GM12878 (cell line): ENCODE data around the gene RXFP1. TPM values are rescaled to one million over a fixed set of nuclear protein-coding genes. Genes with fewer than 3 reads are reported as not detected.

Source experiments
- ATAC-seq: fragments of 200-7000 bp; cut with Tn5 transposase; 3 replicates; pipeline ENCODE4 v1.9.1; 2020; ENCODE audit warnings: mild to moderate bottlenecking, moderate library complexity
- BruUV-seq: library from RNA; stranded (reverse); fragments of 400-500 nt; replicated peaks from 2 replicates; lab custom pipeline; 2021; lab: Mats Ljungman, UMichigan
- CTCF ChIA-PET: fragments of 300-600 bp; sonication (Branson Sonifier 250); formaldehyde crosslinking; extraction: SDS; loops from one replicate; lab custom pipeline; 2021; ENCODE audit warnings: inconsistent platforms; lab: Yijun Ruan, JAX
- POLR2A ChIA-PET: fragments of 350-600 bp; formaldehyde crosslinking; extraction: SDS; loops from one replicate; lab custom pipeline; 2021; ENCODE audit warnings: inconsistent platforms; lab: Charles Lee
- RAD21 ChIA-PET: fragments of 300-600 bp; sonication (Branson Sonifier 250); formaldehyde crosslinking; loops from one replicate; lab custom pipeline; 2023; ENCODE audit warnings: antibody characterized with exemption; ENCODE audit not compliant: unreplicated experiment; lab: Charles Lee
- SMC1A ChIA-PET: fragments of 300-600 bp; sonication (Branson Sonifier 250); formaldehyde crosslinking; loops from one replicate; lab custom pipeline; 2023; ENCODE audit not compliant: unreplicated experiment, uncharacterized antibody; lab: Charles Lee
- DNase-seq: peaks from one replicate; pipeline ENCODE4 v3.0.0-alpha.2; 2011; ENCODE audit warnings: low read depth, low spot score
- FAIRE-seq: peaks from 3 replicates; lab custom pipeline; 2011; peaks lifted over from hg19 to GRCh38; lab: Jason Lieb, UNC
- H2AFZ ChIP-seq: 2 replicates; pipeline ENCODE4 v1.6.0; 2011; ENCODE audit warnings: low read depth, low read length, control low read depth; ENCODE audit not compliant: control insufficient read depth
- H3K27ac ChIP-seq: 2 replicates; pipeline ENCODE4 v1.5.1; 2011; ENCODE audit warnings: control low read depth; ENCODE audit not compliant: control insufficient read depth, insufficient read depth
- H3K27me3 ChIP-seq, 2 experiments: replicated peaks in 1 of 2; 2 replicates each; pipeline versions ENCODE4 v1.6.0 to v1.6.1; 2011; ENCODE audit warnings: low read length in 1 of 2; ENCODE audit not compliant: control insufficient read depth in 2 of 2, insufficient read depth in 2 of 2
- H3K36me3 ChIP-seq, 2 experiments: 2 replicates each; pipeline ENCODE4 v1.5.1; 2011; ENCODE audit warnings: low read length in 1 of 2; ENCODE audit not compliant: control insufficient read depth in 2 of 2, insufficient read depth in 2 of 2
- H3K4me1 ChIP-seq: 2 replicates; pipeline ENCODE4 v1.6.1; 2011; ENCODE audit warnings: mild to moderate bottlenecking, low read length, moderate library complexity, mixed read lengths; ENCODE audit not compliant: control insufficient read depth, insufficient read depth
- H3K4me2 ChIP-seq: 2 replicates; pipeline ENCODE4 v1.6.0; 2011; ENCODE audit warnings: control low read depth; ENCODE audit not compliant: control insufficient read depth, insufficient read depth
- H3K4me3 ChIP-seq: fragments of 200-600 bp; sonication (generic); 2 replicates; pipeline ENCODE4 v1.5.1; 2016
- H3K79me2 ChIP-seq: 2 replicates; pipeline ENCODE4 v1.6.0; 2011; ENCODE audit warnings: low read length; ENCODE audit not compliant: control insufficient read depth, insufficient read depth
- H3K9ac ChIP-seq: 2 replicates; pipeline ENCODE4 v1.8.0; 2011; ENCODE audit warnings: low read length, control low read depth, mixed read lengths; ENCODE audit not compliant: control insufficient read depth, insufficient read depth
- H3K9me3 ChIP-seq: replicated peaks from 3 replicates; pipeline ENCODE4 v1.5.1; 2011; ENCODE audit warnings: mild to moderate bottlenecking, low read length; ENCODE audit not compliant: control insufficient read depth, insufficient read depth
- H4K20me1 ChIP-seq: 2 replicates; pipeline ENCODE4 v1.6.0; 2011; ENCODE audit not compliant: control insufficient read depth, insufficient read depth
- ASH2L ChIP-seq: fragments of 300-600, 200-600 bp; sonication (generic); IDR thresholded peaks from 2 replicates; pipeline ENCODE4 v1.6.1; 2017; ENCODE audit warnings: low read depth, mild to moderate bottlenecking, borderline replicate concordance
- CBFB ChIP-seq: IDR thresholded peaks from 2 replicates; pipeline ENCODE4 v1.6.1; 2016; ENCODE audit warnings: antibody characterized with exemption, low read depth
- EP300 ChIP-seq, 2 experiments: fragments of 150-350 bp in 1 of 2; IDR thresholded peaks; 2 replicates each; pipeline ENCODE4 v1.6.1; 2011 to 2012; ENCODE audit warnings: low read depth in 2 of 2, low read length in 2 of 2, borderline replicate concordance in 1 of 2, improper control_type of control experiment in 1 of 2, inconsistent platforms in 1 of 2; ENCODE audit not compliant: control insufficient read depth in 1 of 2
- HDAC2 ChIP-seq: fragments of 200-600 bp; sonication (generic); IDR thresholded peaks from 2 replicates; pipeline ENCODE4 v1.6.1; 2017
- MTA2 ChIP-seq: fragments of 450-650 bp; IDR thresholded peaks from 2 replicates; pipeline ENCODE4 v1.6.1; 2016; ENCODE audit warnings: low read depth, mild to moderate bottlenecking, moderate library complexity
- MYB ChIP-seq: fragments of 150-350 bp; IDR thresholded peaks from 2 replicates; pipeline ENCODE4 v1.6.1; 2014; ENCODE audit warnings: mild to moderate bottlenecking, low read depth, low read length, borderline replicate concordance
- NFIC ChIP-seq: IDR thresholded peaks from 2 replicates; pipeline ENCODE4 v1.6.1; 2012; ENCODE audit warnings: low read depth, mild to moderate bottlenecking, inconsistent platforms, low read length, moderate library complexity
- NFYA ChIP-seq: IDR thresholded peaks from 2 replicates; pipeline ENCODE4 v1.6.1; 2011; ENCODE audit warnings: low read depth, mild to moderate bottlenecking, low read length, improper control_type of control experiment, borderline replicate concordance
- SMC3 ChIP-seq: IDR thresholded peaks from 2 replicates; pipeline ENCODE4 v1.6.1; 2011; ENCODE audit warnings: low read length, improper control_type of control experiment, borderline replicate concordance
- ZNF207 ChIP-seq: fragments of 450-650 bp; IDR thresholded peaks from 2 replicates; pipeline ENCODE4 v1.6.1; 2014; ENCODE audit warnings: antibody characterized with exemption, mild to moderate bottlenecking, borderline replicate concordance
- ZNF217 ChIP-seq: fragments of 450-650 bp; IDR thresholded peaks from 2 replicates; pipeline ENCODE4 v1.6.1; 2017; ENCODE audit warnings: antibody characterized with exemption, mild to moderate bottlenecking
- ZNF24 ChIP-seq: fragments of 450-650 bp; IDR thresholded peaks from 2 replicates; pipeline ENCODE4 v1.6.1; 2017; ENCODE audit warnings: antibody characterized with exemption, mild to moderate bottlenecking
- ZZZ3 ChIP-seq: IDR thresholded peaks from 2 replicates; pipeline ENCODE4 v1.6.1; 2011; ENCODE audit warnings: low read depth; ENCODE audit not compliant: control insufficient read depth, insufficient read length
- WGBS: methylation state at CpG from one replicate; pipeline ENCODE4 v1.1.6; 2016; ENCODE audit warnings: low lambda C conversion rate; ENCODE audit not compliant: insufficient replicate concordance, insufficient coverage; ENCODE audit errors: missing lambda C conversion rate; 5-methylcytosine and 5-hydroxymethylcytosine counted together
- in situ Hi-C: fragments of 300-500 bp; cut with MboI; formaldehyde crosslinking; loops from 9 replicates; pipeline ENCODE4 v1.14.3; 2018; ENCODE audit warnings: mixed read lengths
- intact Hi-C: fragments of 100-400 bp; cut with micrococcal nuclease; formaldehyde crosslinking; loops from one replicate; pipeline ENCODE4 v1.14.2; 2022; ENCODE audit not compliant: unreplicated experiment
- polyA plus RNA-seq, 11 experiments: library from polyadenylated mRNA; depleted of rRNA in 4 of 11; unstranded in 6 of 11; stranded (reverse) in 5 of 11; fragments of >200 nt; fragmentation: Nextera tagmentation in 4 of 11; fragmentation: Illumina TruSeq in 1 of 11; extraction: Ambion mirVana in 4 of 11; extraction: Trizol in 1 of 11; gene quantifications; 1 replicate in 1 of 11; 2 replicates in 10 of 11; pipeline versions ENCODE4 v1.2.1 to v1.2.3, GENCODE V29; 2011 to 2016; ENCODE audit warnings: inconsistent platforms in 2 of 11, missing spikeins in 2 of 11, low read depth in 1 of 11
- total RNA-seq, 4 experiments: library from RNA; depleted of rRNA in 3 of 4; stranded (reverse); fragments of >200 nt in 3 of 4; fragmentation: Illumina TruSeq in 1 of 4; extraction: Trizol in 1 of 4; gene quantifications; 2 replicates each; pipeline versions ENCODE4 v1.2.1 to v1.2.3, GENCODE V29; 2013 to 2021
- TF ChIP-seq, protein P1 (sequence below): fragments of 150-350 bp; IDR thresholded peaks from 2 replicates; pipeline ENCODE4 v1.6.1; 2014; ENCODE audit warnings: mild to moderate bottlenecking, low read depth, low read length
- TF ChIP-seq, protein P2 (sequence below): fragments of 450-650 bp; formaldehyde crosslinking; IDR thresholded peaks from 2 replicates; pipeline ENCODE4 v1.5.0; 2022; ENCODE audit warnings: mild to moderate bottlenecking, missing genetic modification characterization
- TF ChIP-seq, protein P3 (sequence below): fragments of 450-650 bp; IDR thresholded peaks from 2 replicates; pipeline ENCODE4 v1.6.1; 2016; ENCODE audit warnings: mild to moderate bottlenecking

Gene RXFP1
- total and polyA plus RNA-seq, 10 of the 15 experiments (the other 5 are each of a cell fraction or from before 2014, with no cell fraction given), result 0.12 TPM; not detected in 9

DNA sequence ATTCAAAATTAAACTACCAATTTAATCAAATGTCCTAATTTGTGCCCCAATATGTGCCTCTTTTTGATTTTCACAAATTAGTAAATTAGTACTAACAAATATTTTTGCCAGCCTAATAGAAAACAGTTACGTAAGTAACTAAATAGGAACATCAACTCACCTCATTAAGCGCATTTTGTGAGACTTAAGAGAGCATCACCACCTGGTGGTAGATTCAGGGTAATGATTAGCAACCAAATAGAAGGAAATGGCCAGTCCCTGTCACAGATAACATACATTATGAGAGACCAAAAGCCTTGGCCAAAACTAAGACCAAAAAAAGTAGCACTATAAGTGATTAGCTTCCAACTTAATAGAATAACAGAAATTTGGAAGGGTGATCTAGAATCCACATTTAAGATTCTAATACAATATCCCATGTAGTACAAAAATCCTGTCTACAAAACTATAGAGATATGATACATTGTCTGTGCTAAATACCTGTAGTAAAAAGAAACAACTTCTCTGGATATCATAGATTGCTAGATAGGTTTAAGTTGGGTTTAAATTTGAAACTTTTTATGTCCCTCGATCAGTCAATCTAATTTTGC lies 103.3 kb downstream of the RXFP1 start (continued):
- TF ChIP-seq, protein P1, sequence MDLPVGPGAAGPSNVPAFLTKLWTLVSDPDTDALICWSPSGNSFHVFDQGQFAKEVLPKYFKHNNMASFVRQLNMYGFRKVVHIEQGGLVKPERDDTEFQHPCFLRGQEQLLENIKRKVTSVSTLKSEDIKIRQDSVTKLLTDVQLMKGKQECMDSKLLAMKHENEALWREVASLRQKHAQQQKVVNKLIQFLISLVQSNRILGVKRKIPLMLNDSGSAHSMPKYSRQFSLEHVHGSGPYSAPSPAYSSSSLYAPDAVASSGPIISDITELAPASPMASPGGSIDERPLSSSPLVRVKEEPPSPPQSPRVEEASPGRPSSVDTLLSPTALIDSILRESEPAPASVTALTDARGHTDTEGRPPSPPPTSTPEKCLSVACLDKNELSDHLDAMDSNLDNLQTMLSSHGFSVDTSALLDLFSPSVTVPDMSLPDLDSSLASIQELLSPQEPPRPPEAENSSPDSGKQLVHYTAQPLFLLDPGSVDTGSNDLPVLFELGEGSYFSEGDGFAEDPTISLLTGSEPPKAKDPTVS, result no peak
- TF ChIP-seq, protein P2, sequence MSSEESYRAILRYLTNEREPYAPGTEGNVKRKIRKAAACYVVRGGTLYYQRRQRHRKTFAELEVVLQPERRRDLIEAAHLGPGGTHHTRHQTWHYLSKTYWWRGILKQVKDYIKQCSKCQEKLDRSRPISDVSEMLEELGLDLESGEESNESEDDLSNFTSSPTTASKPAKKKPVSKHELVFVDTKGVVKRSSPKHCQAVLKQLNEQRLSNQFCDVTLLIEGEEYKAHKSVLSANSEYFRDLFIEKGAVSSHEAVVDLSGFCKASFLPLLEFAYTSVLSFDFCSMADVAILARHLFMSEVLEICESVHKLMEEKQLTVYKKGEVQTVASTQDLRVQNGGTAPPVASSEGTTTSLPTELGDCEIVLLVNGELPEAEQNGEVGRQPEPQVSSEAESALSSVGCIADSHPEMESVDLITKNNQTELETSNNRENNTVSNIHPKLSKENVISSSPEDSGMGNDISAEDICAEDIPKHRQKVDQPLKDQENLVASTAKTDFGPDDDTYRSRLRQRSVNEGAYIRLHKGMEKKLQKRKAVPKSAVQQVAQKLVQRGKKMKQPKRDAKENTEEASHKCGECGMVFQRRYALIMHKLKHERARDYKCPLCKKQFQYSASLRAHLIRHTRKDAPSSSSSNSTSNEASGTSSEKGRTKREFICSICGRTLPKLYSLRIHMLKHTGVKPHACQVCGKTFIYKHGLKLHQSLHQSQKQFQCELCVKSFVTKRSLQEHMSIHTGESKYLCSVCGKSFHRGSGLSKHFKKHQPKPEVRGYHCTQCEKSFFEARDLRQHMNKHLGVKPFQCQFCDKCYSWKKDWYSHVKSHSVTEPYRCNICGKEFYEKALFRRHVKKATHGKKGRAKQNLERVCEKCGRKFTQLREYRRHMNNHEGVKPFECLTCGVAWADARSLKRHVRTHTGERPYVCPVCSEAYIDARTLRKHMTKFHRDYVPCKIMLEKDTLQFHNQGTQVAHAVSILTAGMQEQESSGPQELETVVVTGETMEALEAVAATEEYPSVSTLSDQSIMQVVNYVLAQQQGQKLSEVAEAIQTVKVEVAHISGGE, result no peak
- peak; percentile 87 for TF ChIP-seq SMC3
- TF ChIP-seq ASH2L, result no peak

DNA sequence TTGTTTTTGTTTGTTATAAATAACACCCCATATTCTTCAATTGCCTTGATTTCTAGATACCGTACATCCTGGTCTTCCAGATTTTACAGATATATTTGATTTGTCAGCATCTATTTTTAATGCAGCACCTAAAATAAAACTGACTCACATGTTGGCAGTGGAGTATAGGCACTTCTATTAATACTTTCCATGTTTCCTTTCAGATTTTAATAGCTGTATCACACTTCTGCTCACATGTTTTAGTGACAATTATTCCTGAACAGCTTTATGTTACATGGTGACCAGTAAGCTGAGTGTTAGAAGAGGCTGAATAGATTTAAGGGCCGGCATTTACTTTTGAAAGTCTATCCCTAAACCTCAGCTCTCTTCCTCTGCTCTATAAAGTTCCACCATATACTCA lies 103.9 kb downstream of the RXFP1 start:
- H3K4me1 ChIP-seq, result no peaks in the 10 kb centered on the region
- 19% methylated on average over 2 of the region's 2 CpGs for WGBS
- no peak for TF ChIP-seq NFYA
- TF ChIP-seq ZNF24, result no peak
- no peak for TF ChIP-seq EP300 (IDR thresholded peaks at IDR 0.05; ENCODE audit: borderline replicate concordance in 1 of 2, control insufficient read depth in 1 of 2, low read depth in 2 of 2, low read length in 2 of 2)
- no peak for TF ChIP-seq MTA2
- TF ChIP-seq HDAC2, result no peak
- TF ChIP-seq ZNF207, result no peak
- TF ChIP-seq, protein P3, sequence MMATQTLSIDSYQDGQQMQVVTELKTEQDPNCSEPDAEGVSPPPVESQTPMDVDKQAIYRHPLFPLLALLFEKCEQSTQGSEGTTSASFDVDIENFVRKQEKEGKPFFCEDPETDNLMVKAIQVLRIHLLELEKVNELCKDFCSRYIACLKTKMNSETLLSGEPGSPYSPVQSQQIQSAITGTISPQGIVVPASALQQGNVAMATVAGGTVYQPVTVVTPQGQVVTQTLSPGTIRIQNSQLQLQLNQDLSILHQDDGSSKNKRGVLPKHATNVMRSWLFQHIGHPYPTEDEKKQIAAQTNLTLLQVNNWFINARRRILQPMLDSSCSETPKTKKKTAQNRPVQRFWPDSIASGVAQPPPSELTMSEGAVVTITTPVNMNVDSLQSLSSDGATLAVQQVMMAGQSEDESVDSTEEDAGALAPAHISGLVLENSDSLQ, result no peak
- no peak for TF ChIP-seq MYB
- no peak for TF ChIP-seq CBFB
- TF ChIP-seq NFIC, result no peak
- no peak for TF ChIP-seq ZZZ3
- no peak for TF ChIP-seq ZNF217

More for the DNA sequence above, 103.9 kb downstream of the RXFP1 start:
- H3K27ac ChIP-seq, result no peak overlapping the region
- no peaks in the 10 kb centered on the region for H3K79me2 ChIP-seq
- H3K27me3 ChIP-seq, result no peaks in the 10 kb centered on the region; a peak in 1 of 4 replicates
- no peaks in the 10 kb centered on the region for H4K20me1 ChIP-seq
- H2AFZ ChIP-seq, result no peak overlapping the region
- in situ Hi-C loops (no loop called here), intact Hi-C loops (loop anchor here (1.0 to 10.0 kb wide), 5 partner anchors 129 to 631 kb away; no protein-coding TSS in a partner anchor)
- ChIA-PET POLR2A (no interaction called here), CTCF (interaction anchor here (0.6 to 4.6 kb wide), 7 partner anchors 9 to 370 kb away, joined by 3 to 15 read pairs (median 6); no protein-coding TSS in a partner anchor), SMC1A (interaction anchor here (0.6 to 2.0 kb wide), 4 partner anchors 9 to 369 kb away, joined by 3 to 10 read pairs (median 4); no protein-coding TSS in a partner anchor), RAD21 (interaction anchor here (0.7 to 1.0 kb wide), 2 partner anchors 130 to 371 kb away, joined by 3 read pairs; no protein-coding TSS in a partner anchor)
- no peaks in the 10 kb centered on the region for H3K36me3 ChIP-seq
- H3K9ac ChIP-seq, result no peak overlapping the region
- FAIRE-seq (no peak), ATAC-seq (no peak), DNase-seq (no peak)
- H3K4me3 ChIP-seq, result no peak overlapping the region
- BruUV-seq, result no TSS peak
- no peak overlapping the region for H3K4me2 ChIP-seq
- H3K9me3 ChIP-seq, result no peaks in the 10 kb centered on the region
